OCI-LY3 (cell line): ENCODE results near the gene MAML1.

ENCODE experiments used
- EZH2phosphoT487 ChIP-seq: fragments of 200-600 bp; shearing (Covaris generic); IDR thresholded peaks from 2 replicates; pipeline ENCODE4 v1.6.1; 2018; ENCODE audit warnings: antibody characterized with exemption, mixed run types, low read depth
- TF ChIP-seq, protein P1 (sequence below): fragments of 200-600, 300-600 bp; sonication (generic); IDR thresholded peaks from 2 replicates; pipeline ENCODE4 v1.5.1; 2014; ENCODE audit warnings: antibody characterized with exemption, low read length, low read depth

DNA sequence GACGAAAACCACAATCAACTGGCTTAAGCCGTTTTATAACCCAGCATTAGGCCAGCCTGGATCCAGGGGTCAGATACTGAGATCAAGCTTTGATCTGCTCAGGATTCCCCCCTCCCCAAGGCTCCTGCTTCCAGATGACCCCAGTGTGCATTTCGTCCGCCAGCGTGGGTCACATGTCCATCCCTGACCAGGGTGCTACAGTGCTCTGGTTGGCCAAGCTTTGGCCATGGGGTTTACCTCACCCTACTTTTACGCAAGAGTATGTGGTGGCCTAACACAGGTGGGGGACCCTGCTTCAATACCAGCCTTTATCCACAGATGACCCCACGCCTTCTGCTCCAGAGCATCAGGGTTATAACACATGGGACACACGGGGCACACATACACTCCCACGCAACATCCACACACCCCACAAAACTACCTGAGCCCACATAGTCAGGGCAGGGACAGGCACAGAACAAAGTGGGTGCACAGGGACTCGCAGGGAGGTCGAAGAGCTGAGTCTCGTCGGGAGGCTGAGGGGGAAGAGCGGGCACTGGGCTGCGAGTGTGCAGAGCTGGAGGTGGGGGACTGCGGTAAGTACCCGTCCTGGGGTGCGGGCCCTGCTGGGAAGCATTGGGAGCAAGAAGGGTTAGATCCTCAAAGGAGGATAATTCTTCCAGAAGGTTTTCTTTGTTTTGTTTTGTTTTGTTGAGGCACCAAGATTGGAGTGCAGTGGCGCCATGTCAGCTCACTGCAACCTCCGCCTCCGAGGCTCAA, 83.0 kb downstream of the MAML1 start:
- TF ChIP-seq, protein P1, sequence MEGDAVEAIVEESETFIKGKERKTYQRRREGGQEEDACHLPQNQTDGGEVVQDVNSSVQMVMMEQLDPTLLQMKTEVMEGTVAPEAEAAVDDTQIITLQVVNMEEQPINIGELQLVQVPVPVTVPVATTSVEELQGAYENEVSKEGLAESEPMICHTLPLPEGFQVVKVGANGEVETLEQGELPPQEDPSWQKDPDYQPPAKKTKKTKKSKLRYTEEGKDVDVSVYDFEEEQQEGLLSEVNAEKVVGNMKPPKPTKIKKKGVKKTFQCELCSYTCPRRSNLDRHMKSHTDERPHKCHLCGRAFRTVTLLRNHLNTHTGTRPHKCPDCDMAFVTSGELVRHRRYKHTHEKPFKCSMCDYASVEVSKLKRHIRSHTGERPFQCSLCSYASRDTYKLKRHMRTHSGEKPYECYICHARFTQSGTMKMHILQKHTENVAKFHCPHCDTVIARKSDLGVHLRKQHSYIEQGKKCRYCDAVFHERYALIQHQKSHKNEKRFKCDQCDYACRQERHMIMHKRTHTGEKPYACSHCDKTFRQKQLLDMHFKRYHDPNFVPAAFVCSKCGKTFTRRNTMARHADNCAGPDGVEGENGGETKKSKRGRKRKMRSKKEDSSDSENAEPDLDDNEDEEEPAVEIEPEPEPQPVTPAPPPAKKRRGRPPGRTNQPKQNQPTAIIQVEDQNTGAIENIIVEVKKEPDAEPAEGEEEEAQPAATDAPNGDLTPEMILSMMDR, result no peak
- TF ChIP-seq EZH2phosphoT487, result no peak
